Smooth muscle cell (in vitro differentiated cells): Measurements from ENCODE around the gene KLHL11. TPM values are rescaled to one million over a fixed set of nuclear protein-coding genes. Genes with fewer than 3 reads are reported as not detected.

ENCODE experiments used
- DNase-seq: peaks from one replicate; lab custom pipeline; 2025; ENCODE audit not compliant: unreplicated experiment; lab: John Stamatoyannopoulos, UW
- H2AFZ ChIP-seq: fragments of 200-600 bp; sonication (generic); 2 replicates; pipeline ENCODE4 v1.6.0; 2016; ENCODE audit warnings: antibody characterized with exemption, low read depth, mild to moderate bottlenecking
- H3F3A ChIP-seq: fragments of 200-600 bp; sonication (generic); 2 replicates; pipeline ENCODE4 v1.6.0; 2017; ENCODE audit warnings: antibody characterized with exemption, low read depth
- H3K27ac ChIP-seq: fragments of 200-600 bp; sonication (generic); 2 replicates; pipeline ENCODE4 v1.5.1; 2016; ENCODE audit warnings: low read depth, mild to moderate bottlenecking
- H3K27me3 ChIP-seq: fragments of 200-600 bp; sonication (generic); 2 replicates; pipeline ENCODE4 v1.6.1; 2016; ENCODE audit warnings: low read depth, mild to moderate bottlenecking
- H3K36me3 ChIP-seq: fragments of 200-600 bp; sonication (generic); 2 replicates; pipeline ENCODE4 v1.5.1; 2016; ENCODE audit warnings: low read depth
- H3K4me1 ChIP-seq: fragments of 200-600 bp; sonication (generic); 2 replicates; pipeline ENCODE4 v1.5.1; 2016; ENCODE audit warnings: low read depth
- H3K4me2 ChIP-seq: fragments of 200-600 bp; sonication (generic); 2 replicates; pipeline ENCODE4 v1.6.0; 2016; ENCODE audit warnings: mild to moderate bottlenecking
- H3K4me3 ChIP-seq: fragments of 200-600 bp; sonication (generic); 2 replicates; pipeline ENCODE4 v1.5.1; 2016; ENCODE audit warnings: mild to moderate bottlenecking
- H3K79me2 ChIP-seq: fragments of 200-600 bp; sonication (generic); 2 replicates; pipeline ENCODE4 v1.6.0; 2016; ENCODE audit warnings: low read depth, mild to moderate bottlenecking
- H3K9ac ChIP-seq: fragments of 200-600 bp; sonication (generic); 2 replicates; pipeline ENCODE4 v1.6.0; 2016; ENCODE audit warnings: low read depth
- H3K9me3 ChIP-seq: fragments of 200-600 bp; sonication (generic); replicated peaks from 2 replicates; pipeline ENCODE4 v1.5.1; 2016; ENCODE audit warnings: low read depth
- H4K20me1 ChIP-seq: fragments of 200-600 bp; sonication (generic); 2 replicates; pipeline ENCODE4 v1.6.0; 2016; ENCODE audit warnings: low read depth
- WGBS: methylation state at CpG from one replicate; pipeline ENCODE4 v1.1.7; 2016; ENCODE audit warnings: low lambda C conversion rate; 5-methylcytosine and 5-hydroxymethylcytosine counted together
- polyA plus RNA-seq: library from polyadenylated mRNA; unstranded; fragments of >200 nt; fragmentation: Nextera tagmentation; extraction: Ambion mirVana; gene quantifications from 2 replicates; pipeline ENCODE4 v1.2.1, GENCODE V29; 2016
- total RNA-seq: library from RNA; depleted of rRNA; stranded (reverse); fragments of >200 nt; gene quantifications from 2 replicates; pipeline ENCODE4 v1.2.3, GENCODE V29; 2014
- TF ChIP-seq, protein P1 (sequence below): fragments of 200-600 bp; sonication (generic); IDR thresholded peaks from 2 replicates; pipeline ENCODE4 v1.5.1; 2017; ENCODE audit warnings: borderline replicate concordance, mild to moderate bottlenecking, antibody characterized with exemption; ENCODE audit not compliant: insufficient read depth, poor library complexity, severe bottlenecking

KLHL11 gene
- total and polyA plus RNA-seq, 2 experiments from 2014 or later: 7.9 to 23.8 TPM

DNA sequence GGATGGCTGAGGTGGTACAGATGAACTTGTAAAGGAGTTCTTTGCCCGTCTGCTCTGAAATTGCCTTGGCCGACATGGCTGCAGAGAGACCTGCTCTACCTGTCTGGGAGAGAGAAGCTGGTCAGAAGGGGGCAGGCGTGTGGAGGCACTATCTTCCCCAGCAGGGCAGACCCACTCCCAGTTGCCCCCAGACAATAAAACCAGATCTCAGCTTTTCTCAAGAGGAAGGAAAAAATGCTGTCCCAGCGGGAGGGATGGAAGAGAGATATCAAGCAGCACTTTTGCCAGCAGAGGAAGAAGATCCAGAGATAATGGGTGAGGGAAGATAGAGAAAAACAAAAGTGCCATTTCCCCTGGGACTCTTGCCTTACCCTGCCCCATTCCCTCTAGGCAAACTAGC is 48.6 kb upstream of the KLHL11 start:
- H3K4me2 ChIP-seq: no peak overlapping the region
- DNase-seq: no peak
- H3K9me3 ChIP-seq: no peaks in the 10 kb centered on the region
- WGBS: 81% methylated on average over 4 of the region's 4 CpGs
- H3F3A ChIP-seq: peaks cover 27% of the 10 kb centered on the region
- no peaks in the 10 kb centered on the region for H3K36me3 ChIP-seq
- peaks cover 74% of the 10 kb centered on the region for H4K20me1 ChIP-seq
- peaks cover 87% of the 10 kb centered on the region for H3K79me2 ChIP-seq
- no peaks in the 10 kb centered on the region for H3K27me3 ChIP-seq
- peak overlapping the region; percentile 97 for H3K27ac ChIP-seq
- no peak overlapping the region for H3K9ac ChIP-seq
- TF ChIP-seq, protein P1, sequence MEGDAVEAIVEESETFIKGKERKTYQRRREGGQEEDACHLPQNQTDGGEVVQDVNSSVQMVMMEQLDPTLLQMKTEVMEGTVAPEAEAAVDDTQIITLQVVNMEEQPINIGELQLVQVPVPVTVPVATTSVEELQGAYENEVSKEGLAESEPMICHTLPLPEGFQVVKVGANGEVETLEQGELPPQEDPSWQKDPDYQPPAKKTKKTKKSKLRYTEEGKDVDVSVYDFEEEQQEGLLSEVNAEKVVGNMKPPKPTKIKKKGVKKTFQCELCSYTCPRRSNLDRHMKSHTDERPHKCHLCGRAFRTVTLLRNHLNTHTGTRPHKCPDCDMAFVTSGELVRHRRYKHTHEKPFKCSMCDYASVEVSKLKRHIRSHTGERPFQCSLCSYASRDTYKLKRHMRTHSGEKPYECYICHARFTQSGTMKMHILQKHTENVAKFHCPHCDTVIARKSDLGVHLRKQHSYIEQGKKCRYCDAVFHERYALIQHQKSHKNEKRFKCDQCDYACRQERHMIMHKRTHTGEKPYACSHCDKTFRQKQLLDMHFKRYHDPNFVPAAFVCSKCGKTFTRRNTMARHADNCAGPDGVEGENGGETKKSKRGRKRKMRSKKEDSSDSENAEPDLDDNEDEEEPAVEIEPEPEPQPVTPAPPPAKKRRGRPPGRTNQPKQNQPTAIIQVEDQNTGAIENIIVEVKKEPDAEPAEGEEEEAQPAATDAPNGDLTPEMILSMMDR: no peak
- H3K4me1 ChIP-seq: peaks cover 34% of the 10 kb centered on the region
- H3K4me3 ChIP-seq: no peak overlapping the region
- H2AFZ ChIP-seq: no peak overlapping the region

DNA sequence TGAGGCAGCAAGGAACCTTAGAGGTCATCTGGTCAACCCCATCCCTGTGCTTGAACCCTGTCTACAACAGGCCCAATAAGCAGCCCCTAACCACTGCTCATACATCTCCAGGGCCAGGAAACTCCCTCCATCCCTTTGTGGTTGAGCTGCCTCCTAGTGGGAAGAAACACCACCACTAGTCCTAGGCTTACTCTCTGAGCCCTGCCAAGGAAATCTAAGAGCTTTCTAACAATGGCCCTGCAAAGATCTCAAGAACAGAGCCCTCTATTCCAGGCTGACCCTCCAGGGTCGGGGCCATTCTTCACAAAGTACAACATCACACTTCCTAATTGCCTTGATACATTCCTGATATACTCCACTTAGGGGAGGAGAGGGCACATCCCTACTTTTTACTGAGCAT is 47.7 kb upstream of the KLHL11 start:
- Histone ChIP-seq H3K4me2 (no peak overlapping the region), H3K36me3 (no peaks in the 10 kb centered on the region), H3K4me1 (peaks cover 34% of the 10 kb centered on the region), H2AFZ (no peak overlapping the region), H3K27me3 (no peaks in the 10 kb centered on the region), H3K79me2 (peaks cover 82% of the 10 kb centered on the region), H3K9me3 (no peaks in the 10 kb centered on the region), H3F3A (peaks cover 27% of the 10 kb centered on the region), H4K20me1 (peaks cover 73% of the 10 kb centered on the region), H3K4me3 (no peak overlapping the region), H3K27ac (peak overlapping the region; percentile 97), H3K9ac (no peak overlapping the region)
- 90% methylated on average over 1 of the region's 1 CpG for WGBS
- DNase-seq: no peak
- TF ChIP-seq, protein P1: no peak

DNA sequence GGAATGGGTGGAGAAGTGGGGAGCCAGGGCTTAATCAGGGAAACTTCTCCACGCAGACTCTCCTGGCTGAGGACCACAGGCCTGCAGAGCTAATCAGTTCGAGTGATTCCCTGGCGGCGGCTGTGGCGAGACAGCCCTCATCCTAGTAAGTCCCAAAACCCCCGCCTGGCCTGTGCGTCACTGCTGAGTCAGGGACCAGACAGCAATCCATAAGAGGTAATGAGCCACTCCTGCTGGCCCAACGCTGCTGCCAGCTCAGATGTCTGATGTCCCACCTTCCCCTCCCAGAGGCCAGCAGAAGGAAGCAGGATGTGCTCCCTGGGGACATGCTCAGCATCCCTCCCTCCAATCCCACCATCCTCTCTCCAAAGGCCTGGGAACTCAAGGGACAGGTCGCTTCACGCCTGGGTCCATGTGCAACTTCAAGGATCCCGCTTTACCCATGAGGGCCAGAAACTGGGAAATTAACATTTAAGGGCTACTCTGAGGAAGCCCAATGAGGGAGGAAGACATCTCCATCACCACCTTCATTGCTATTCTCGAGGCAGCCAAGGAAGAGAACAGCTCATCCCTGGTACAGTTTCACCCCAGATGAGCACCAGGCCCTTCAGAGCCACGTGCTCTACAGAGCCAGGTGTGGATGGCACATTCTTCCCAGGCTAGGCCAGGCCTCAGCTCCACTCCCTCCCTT is 45.6 kb upstream of the KLHL11 start:
- Histone ChIP-seq H3K27ac (peak overlapping the region; percentile 97), H4K20me1 (peaks cover 71% of the 10 kb centered on the region), H3K79me2 (peaks cover 62% of the 10 kb centered on the region), H3K9ac (peak overlapping the region; percentile 70), H3K36me3 (no peaks in the 10 kb centered on the region), H3K27me3 (no peaks in the 10 kb centered on the region), H3F3A (peaks cover 24% of the 10 kb centered on the region), H3K9me3 (no peaks in the 10 kb centered on the region), H2AFZ (no peak overlapping the region), H3K4me1 (peaks cover 24% of the 10 kb centered on the region), H3K4me3 (no peak overlapping the region), H3K4me2 (no peak overlapping the region)
- TF ChIP-seq, protein P1: no peak
- DNase-seq: peak; percentile 52
- WGBS: 52% methylated on average over 13 of the region's 13 CpGs

DNA sequence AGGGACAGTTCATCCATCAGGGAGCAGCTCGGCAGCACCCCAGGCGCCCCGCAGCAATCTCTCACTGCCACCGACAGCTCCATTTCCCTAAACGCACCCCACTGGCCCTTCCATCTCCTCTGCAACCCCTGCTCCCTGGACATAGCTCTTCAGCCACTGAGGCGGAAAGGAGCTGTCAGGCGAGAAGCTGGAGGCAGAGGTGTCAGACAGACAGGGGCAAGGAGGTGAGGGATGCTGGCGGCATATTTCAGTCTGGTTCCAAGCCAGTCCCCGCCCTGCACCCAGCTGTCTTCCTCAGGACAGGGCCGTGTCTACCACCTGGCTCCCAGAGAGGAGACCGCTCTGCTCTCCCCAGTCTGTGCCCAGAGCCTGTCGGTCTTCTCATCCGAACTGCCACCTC is 43.9 kb upstream of the KLHL11 start:
- TF ChIP-seq, protein P1: no peak
- Histone ChIP-seq H3K36me3 (no peaks in the 10 kb centered on the region), H3K9ac (no peak overlapping the region), H3K4me3 (no peak overlapping the region), H3K79me2 (peaks cover 44% of the 10 kb centered on the region), H2AFZ (no peak overlapping the region), H3K4me2 (no peak overlapping the region), H4K20me1 (peaks cover 70% of the 10 kb centered on the region), H3K27me3 (no peaks in the 10 kb centered on the region), H3K9me3 (no peaks in the 10 kb centered on the region), H3F3A (peaks cover 24% of the 10 kb centered on the region), H3K27ac (peak overlapping the region; percentile 97), H3K4me1 (peaks cover 7% of the 10 kb centered on the region)
- WGBS: over 99% methylated on average over 13 of the region's 13 CpGs
- no peak for DNase-seq
